DMS 273 (cell line): ENCODE results near the gene MT1M.
"Not testable (repeated sequence)": the region's sequence is repeated elsewhere in the genome, so short reads cannot be mapped to it uniquely, and the experiment has no call there.

Experiments
- DNase-seq: peaks from one replicate; lab custom pipeline; 2025; ENCODE audit not compliant: unreplicated experiment; lab: John Stamatoyannopoulos, UW

Gene MT1M

DNA sequence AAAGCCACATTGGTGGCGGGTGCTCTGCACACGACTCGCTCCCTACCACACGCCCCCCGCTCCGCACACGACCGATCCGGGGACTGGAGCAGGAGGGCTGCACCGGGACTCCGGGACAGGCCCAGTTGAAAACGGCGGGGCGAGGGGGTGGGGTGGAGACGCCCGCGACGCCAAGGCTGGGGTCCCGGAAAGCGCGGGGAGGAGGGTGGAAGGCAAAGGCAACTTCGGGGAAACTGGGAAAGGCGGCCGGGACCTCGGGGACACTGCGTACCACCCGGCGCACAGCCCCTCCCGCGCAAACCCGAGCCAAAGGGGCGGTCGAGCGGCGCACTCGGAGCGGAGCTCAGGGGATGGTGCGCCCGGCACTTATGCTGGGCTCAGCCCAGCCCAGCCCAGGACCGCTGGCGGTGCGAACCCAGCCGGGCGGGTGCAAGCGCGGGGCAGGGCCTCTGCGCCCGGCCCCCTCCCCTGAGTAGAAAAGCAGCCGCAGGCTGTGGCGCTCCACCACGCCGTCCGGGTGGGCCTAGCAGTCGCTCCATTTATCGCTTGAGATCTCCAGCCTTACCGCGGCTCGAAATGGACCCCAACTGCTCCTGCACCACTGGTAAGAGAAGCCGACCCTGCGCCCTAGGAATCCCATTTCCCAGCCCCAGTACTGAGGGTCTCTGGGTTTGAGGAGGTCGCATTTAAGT lies at the start of gene MT1M:
MT1M (plus strand) TSS at position 504 of the 692 bp plus-strand sequence; CDS start at position 577, 73 bp downstream.
- peak; percentile 55 for DNase-seq

- DNase-seq, result not testable (repeated sequence)
These were observed 49.5 kb upstream of the MT1M start for GRCh38 chr16:56582911-56583310.

DNA sequence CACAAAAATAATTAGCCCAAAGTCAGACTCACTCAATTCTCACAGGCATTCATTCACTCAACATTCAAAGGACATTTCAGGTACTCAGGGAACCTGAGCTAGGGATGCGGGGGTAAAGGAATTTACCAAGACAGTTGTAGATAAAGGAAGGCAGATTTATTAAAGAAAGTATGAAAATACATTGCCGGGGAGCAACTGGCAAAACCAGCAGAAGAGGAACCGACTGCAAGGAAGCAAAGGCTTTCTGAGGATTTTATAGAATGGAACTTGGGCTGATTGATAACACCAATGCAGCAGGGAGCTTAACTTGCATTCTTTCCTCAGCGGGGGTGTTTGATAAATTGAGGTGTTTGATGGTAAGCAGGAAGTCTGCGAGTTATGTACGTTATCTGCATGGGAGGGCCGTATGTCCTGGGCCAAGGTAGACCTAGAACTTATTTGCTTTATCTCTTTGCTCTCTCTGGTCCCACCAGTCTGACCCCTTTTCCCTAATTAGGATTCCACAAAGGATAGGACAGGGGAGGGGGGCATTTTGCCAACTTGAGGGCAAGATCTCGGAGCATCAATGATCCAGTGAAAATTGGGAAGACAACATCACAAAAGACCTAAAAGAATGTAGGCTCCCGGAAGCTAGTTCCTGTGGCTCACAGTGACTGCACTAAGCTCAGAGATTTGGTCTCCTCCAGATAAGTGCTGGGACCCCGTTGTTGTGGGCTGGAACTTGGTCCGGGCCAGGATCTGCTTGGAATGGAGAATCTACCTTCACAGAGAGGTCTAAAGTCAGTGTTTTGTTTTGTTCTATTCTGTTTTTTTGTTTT lies 48.9 kb upstream of the MT1M start:
- DNase-seq, result no peak

DNA sequence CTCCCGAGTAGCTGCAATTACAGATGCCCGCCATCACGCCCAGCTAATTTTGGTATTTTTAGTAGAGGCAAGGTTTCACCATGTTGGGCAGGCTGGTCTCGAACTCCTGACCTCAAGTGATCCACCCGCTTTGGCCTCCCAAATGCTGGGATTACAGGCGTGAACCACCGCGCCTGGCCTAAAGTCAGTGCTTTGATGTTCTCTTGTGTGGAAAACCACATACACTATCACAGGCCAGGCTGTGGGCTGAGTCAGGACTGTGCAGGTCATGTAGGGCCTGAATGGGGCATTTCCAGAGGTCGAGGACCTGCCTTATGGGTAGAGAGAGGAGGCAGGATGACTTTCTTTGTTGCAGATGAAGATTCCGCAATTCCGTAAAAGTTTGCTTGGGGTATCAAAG lies 48.2 kb upstream of the MT1M start:
- no peak for DNase-seq

GRCh38 chr16:56588781-56589140 lies 43.7 kb upstream of the MT1M start:
- no peak for DNase-seq

DNA sequence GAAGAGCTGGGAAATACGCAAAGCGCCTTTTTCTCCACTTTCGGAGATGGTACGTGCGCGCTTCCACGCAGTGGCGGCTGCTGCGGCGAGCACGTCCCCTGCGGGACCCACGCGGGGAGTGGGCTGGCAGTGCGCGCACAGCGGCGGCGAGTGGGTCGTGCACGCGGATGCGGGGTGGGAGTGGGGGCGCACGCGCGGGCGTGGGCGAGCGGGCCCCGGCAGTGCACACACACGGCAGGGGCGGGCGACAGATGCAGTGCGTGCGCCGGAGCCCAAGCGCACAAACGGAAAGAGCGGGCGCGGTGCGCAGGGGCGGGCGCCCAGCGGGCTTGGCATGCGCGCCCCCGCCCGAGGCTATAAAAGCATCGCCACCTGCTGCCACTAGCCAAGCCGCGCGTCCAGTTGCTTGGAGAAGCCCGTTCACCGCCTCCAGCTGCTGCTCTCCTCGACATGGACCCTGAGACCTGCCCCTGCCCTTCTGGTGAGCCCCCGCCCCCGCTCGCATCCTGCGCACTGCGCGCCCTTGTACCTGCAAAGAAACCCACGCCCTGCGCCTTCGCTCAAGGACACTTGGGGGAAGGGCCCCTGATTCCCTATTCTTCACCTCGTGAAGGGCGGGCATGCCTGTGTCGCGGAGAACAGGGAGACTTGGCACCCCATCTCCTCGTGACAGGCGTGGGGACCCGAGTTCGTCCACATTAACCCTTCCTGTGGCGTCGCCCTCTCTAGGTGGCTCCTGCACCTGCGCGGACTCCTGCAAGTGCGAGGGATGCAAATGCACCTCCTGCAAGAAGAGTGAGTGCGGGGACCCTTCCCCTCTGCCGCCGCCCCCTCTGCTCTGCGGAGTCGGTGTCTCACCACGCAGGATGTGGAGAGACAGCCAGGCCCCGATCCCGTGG lies 43.1 kb upstream of the MT1M start, which contains the start of gene MT3:
MT3 (plus strand) TSS at position 388 of the 899 bp plus-strand sequence; CDS start at position 451, 63 bp downstream.
- DNase-seq, result peak; percentile 92

DNA sequence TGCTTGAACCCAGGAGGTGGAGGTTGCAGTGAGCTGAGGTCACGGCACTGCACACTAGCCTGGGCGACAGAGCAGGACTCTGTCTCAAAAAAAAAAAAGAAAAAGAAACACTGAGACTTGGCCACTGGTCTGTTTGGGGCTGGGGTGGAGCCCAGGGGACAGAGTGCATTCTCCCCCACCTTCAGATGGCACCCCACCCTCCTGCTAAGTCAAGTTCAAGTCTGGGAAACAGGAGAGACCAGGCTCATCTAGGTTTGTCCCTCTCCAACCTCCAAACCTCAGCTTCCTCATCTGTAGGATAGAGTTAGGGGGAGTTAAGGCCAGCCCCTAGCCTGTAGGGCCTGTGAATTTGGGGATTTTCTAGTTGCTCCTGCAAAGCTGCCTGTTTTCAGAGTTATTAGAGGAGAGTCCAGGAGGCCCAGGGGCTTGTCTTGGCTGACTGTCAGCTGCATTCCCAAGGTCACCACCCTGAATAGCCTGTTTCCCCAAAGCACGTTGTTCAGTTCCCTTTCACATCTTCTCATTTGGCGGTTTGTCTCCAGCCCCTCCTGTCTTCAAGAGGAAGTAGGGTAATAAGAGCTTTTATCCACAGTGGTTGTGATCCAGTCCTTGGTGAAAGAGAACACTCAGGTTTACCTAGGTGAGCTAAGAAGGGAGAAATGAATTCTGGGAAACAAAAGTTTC lies 40.9 kb upstream of the MT1M start:
- no peak for DNase-seq

GRCh38 chr16:56593573-56594291 lies 38.7 kb upstream of the MT1M start:
- no peak for DNase-seq

DNA sequence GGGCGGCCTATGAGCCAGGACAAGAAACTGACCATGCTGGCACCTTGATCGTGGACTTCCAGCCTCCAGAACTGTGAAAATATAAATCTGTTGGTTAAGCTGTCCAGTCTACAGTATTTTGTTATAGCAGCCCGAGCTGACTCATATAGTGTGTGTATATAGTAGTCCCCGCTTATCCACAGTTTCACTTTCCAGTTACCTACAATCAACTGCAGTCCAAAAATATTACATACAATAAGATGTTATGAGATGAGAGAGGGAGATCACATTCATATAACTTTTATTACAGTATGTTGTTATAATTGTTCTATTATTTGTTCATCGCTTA lies 38.2 kb upstream of the MT1M start:
- no peak for DNase-seq

GRCh38 chr16:56600398-56600999 lies 32.0 kb upstream of the MT1M start:
- DNase-seq, result peak; percentile 79

- DNase-seq, result peak; percentile 26
These were observed 31.1 kb upstream of the MT1M start for GRCh38 chr16:56601325-56601724.

DNA sequence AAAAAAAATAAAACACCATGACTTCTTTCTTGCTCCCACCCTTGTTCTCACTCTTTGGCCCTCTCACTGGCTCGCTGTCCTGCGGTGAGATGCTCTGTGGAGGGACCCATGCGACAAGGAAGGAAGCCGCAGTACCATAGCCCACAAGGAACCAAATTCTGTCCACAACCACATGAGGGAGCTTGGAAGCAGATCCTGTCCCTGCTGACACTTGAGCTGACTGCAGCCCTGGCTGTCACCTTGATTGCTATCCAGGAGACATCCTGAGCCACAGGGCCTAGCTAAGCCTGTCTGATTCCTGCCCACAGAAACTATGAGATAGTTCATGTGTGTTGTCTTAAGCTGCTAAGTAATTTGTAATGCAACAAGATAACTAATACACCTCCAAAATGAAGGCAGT lies 28.9 kb upstream of the MT1M start:
- peak; percentile 64 for DNase-seq

DNA sequence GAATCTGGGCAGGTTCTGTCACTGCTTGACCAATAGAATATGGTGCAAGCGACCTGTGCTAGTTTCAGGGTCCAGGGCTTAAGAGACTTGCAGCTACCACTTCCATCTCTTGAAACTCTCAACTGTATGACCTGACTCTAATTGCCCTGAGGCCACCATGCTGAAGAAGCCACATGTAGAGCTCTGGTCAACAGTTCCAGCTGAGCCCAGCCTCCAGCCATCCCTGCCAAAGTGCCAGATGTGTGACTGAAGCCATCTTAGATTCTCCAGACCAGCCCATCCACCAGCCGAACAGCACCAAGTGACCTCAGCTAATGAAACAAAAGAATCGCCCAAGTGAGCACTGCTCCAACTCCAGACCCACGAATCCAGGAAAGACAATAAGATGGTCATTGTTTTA lies 27.5 kb upstream of the MT1M start:
- no peak for DNase-seq

GRCh38 chr16:56605475-56605874 lies 27.0 kb upstream of the MT1M start:
- no peak for DNase-seq

- peak; percentile 35 for DNase-seq
These were observed 26.4 kb upstream of the MT1M start for GRCh38 chr16:56606071-56606475.

GRCh38 chr16:56606476-56607108 lies 25.9 kb upstream of the MT1M start:
- DNase-seq, result no peak

DNA sequence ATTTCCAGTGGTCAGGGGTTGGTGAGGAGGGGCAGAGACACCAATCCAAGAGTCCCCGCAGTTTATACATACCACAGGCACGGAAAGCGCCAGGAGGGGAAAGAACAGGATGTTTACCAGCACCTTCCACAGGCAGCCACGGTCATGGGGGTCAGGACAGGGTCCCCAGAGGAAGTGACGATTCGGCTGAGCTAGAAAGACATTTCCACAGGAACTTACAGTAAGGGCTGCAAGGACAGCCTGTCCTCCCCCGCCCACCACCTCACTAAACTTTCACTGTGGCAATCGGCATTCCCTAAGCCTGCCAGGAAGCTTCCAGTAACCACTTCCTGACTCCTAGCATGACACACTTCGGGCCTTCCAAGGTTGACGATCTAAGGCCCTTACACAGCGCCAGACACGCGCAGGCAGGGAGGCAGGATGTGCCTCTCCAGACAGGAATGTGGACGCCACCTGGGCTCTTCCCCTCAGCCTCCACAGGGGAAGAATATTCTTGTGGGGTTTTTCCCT lies 25.3 kb upstream of the MT1M start:
- DNase-seq, result peak; percentile 19

- DNase-seq, result no peak
These were observed 24.8 kb upstream of the MT1M start for GRCh38 chr16:56607675-56608042.
